Coronary artery (tissue), 2 donors: ENCODE measurements around the gene XRCC5.

Source experiments
- DNase-seq: peaks from one replicate; pipeline ENCODE4 v3.0.0-alpha.2; 2017; ENCODE audit warnings: low spot score
- H3K27ac ChIP-seq, 2 donors: fragments of 200-600 bp; sonication (generic); one replicate each; pipeline ENCODE4 v1.5.1; 2016 to 2019
- H3K4me3 ChIP-seq: fragments of 200-600 bp; sonication (generic); 2 replicates; pipeline ENCODE4 v1.5.1; 2016; ENCODE audit warnings: mild to moderate bottlenecking, moderate library complexity
- TF ChIP-seq, protein P1 (sequence below): fragments of 200-600 bp; sonication (generic); IDR thresholded peaks from one replicate; pipeline ENCODE4 v1.5.1; 2019; ENCODE audit warnings: antibody characterized with exemption

Gene XRCC5

DNA sequence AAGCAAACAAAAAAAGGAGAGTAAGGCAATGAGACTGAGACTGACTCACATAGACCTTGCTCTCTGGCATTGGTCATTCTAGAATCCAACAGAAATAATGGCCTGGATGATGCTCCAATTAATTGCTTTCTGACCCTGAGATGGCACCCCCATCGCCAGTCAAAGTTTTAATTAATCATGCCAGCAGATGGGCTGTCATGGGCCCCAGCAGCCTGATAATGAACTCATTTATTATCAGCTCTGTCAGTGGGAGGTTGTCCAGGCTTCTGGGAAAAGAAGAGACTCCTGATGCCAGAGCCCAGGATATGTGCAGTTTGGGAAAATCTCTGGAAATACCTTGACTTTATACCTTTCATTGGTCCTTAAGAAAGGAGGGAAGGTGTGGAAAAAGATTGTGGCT lies 115.2 kb downstream of the XRCC5 start:
- TF ChIP-seq, protein P1, sequence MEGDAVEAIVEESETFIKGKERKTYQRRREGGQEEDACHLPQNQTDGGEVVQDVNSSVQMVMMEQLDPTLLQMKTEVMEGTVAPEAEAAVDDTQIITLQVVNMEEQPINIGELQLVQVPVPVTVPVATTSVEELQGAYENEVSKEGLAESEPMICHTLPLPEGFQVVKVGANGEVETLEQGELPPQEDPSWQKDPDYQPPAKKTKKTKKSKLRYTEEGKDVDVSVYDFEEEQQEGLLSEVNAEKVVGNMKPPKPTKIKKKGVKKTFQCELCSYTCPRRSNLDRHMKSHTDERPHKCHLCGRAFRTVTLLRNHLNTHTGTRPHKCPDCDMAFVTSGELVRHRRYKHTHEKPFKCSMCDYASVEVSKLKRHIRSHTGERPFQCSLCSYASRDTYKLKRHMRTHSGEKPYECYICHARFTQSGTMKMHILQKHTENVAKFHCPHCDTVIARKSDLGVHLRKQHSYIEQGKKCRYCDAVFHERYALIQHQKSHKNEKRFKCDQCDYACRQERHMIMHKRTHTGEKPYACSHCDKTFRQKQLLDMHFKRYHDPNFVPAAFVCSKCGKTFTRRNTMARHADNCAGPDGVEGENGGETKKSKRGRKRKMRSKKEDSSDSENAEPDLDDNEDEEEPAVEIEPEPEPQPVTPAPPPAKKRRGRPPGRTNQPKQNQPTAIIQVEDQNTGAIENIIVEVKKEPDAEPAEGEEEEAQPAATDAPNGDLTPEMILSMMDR, result no peak
- DNase-seq, result no peak
- Histone ChIP-seq H3K4me3 (no peak overlapping the region), H3K27ac (no peak overlapping the region)

DNA sequence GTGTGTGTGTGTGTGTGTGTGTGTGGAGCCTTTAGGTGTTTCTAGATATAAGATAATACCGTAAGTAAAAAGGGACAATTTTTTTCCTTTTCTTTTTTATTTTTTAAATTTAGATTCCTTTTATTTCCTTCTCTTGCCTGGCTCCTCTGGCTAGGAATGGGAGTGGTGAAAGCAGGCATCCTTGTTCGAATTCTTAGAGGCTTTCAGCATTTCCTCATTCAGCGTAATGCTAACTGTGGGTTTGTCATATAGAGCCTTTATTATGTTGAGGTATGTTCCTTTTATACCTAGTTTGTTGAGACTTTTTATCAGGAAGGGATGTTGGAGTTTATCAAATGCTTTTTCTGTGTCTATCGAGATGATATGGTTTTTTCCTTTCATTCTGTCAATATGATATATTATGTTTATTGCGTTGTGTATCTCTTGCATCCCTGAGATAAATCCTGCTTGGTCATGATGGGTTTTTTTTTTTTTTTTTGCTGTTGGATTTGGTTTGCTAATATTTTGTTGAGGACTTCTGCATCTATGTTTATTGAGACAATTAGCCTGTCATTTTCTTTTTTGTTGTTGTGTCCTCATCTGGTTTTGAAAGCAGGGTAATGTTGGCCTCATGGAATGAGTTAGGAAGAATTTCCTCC lies 120.2 kb downstream of the XRCC5 start:
- H3K4me3 ChIP-seq, result no peak overlapping the region
- DNase-seq, result no peak
- H3K27ac ChIP-seq, result no peak overlapping the region
- TF ChIP-seq, protein P1, result no peak

DNA sequence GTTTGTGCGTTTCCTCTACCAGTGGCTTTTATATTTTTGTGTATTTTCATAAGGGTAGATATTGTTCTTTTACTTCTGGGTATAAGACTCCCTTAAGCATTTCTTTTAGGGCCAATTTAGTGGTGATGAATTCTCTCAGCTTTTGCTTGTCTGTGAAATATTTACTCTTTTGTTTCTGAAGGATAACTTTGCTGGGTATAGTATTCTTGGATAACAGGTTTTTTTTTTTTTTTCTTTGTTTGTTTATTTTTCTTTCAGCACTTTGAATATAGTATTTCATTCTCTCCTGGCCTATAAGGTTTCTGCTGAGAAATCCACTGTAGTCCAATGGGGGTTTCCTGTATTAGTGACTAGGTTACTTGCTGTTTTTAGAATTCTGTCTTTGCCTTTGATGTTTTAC lies 122.7 kb downstream of the XRCC5 start:
- Histone ChIP-seq H3K27ac (no peak overlapping the region), H3K4me3 (no peak overlapping the region)
- TF ChIP-seq, protein P1, result no peak
- no peak for DNase-seq

DNA sequence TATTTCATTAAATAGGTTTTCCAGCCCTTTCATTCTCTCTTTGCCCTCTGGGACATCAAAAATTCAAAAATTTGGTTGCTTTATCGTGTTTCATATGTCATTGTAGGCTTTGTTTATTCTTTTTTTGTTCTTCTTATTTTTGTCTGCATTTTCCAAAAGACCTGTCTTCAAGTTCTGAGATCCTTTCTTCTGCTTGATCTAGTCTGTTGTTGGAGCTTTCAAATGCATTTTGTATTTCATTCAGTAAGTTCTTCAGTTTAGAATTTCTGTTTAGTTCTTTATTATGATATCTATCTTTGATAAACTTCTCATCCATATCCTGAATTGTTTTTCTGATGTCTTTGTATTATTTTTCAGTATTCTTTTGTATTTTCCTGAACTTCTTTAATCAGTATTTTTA lies 123.6 kb downstream of the XRCC5 start:
- no peak for DNase-seq
- Histone ChIP-seq H3K27ac (no peak overlapping the region), H3K4me3 (no peak overlapping the region)
- TF ChIP-seq, protein P1, result no peak

DNA sequence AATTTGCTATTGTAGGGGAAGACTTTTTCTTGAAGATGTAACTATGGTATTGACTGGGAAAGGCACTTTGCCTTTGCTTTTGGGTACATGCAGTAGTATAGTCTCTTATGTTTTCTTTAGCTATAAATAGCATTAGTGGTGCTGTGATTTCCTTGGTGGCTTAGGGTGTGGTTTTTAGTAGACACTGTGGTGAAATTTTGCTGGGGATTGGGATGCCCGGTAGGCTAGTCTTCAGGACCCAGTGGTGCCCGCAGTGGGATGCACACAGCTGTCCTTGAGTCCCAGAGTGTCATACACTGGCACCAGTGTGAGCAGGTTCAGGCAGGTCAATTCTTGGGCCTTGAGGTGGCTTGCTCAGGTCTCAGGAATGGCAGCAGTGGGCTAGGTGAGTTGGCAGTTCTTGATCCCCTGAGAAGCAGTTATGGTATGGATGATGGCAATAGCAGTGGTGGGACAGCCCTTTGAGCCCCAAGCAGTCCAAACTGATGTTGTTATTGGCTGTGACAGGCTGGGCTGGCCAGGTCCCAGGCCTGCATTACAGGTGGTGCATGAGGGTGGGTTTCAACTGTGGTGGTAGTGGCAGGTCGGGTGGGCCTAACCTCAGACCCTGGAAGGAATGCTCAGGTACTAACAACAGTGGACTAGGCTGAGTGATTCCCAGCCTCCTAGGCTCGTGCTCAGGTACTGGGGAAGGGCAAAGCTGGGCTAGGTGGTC lies 124.3 kb downstream of the XRCC5 start:
- TF ChIP-seq, protein P1, result no peak
- Histone ChIP-seq H3K27ac (no peak overlapping the region), H3K4me3 (no peak overlapping the region)
- DNase-seq, result no peak

DNA sequence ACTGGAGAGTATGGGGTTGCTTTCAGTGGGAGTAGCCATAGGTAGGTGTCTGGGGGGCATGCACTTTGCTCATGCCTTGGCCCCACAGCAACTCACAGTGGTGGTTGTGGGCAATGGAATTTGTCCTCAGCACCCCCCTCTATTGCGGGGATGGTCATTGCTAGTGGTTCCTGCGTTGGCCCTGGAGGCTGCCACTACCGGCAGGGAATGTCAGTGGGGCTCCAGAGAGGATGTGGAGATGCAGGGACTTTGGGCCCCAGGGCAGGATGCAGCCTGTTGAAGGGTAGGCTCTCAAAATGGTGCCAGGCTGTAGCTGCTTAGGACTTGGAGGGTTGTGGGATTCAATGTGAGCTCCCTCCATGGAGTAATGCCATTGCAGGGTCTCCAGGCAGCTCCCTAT lies 125.0 kb downstream of the XRCC5 start:
- no peak overlapping the region for H3K4me3 ChIP-seq
- no peak for DNase-seq
- H3K27ac ChIP-seq, result no peak overlapping the region
- TF ChIP-seq, protein P1, result no peak

DNA sequence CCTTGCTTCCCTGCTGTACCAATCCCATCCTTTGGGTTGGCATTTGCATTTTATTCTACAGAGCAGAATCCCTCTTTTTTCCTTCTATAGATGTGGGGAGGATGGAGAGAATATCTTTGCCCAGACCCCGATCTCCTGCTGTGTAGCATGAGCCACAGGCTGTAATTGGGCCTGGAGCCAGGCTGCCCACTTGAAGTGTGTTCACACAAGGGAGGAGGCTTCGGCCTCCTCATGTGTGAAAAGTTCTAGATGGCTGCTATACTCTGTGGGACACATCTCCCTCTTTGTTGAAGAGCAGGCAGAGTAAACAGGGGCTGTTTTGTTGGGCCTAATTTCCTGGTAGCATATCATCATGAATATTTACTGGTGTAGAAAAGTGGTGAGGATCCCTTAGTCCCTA lies 126.3 kb downstream of the XRCC5 start:
- H3K4me3 ChIP-seq, result no peak overlapping the region
- TF ChIP-seq, protein P1, result no peak
- no peak overlapping the region for H3K27ac ChIP-seq
- no peak for DNase-seq
